HEK293 (cell line): ENCODE measurements around the gene PLK4.
"Not testable (repeated sequence)": the region's sequence is repeated elsewhere in the genome, so short reads cannot be mapped to it uniquely, and the experiment has no call there.

Source experiments
- CTCF ChIA-PET: fragments of 350-600 bp; formaldehyde crosslinking; extraction: SDS; loops from one replicate; lab custom pipeline; 2021; ENCODE audit warnings: antibody characterized with exemption; lab: Yijun Ruan, JAX
- POLR2A ChIA-PET: fragments of 300-600 bp; formaldehyde crosslinking; extraction: SDS; loops from one replicate; lab custom pipeline; 2020; ENCODE audit warnings: antibody characterized with exemption, inconsistent platforms; lab: Yijun Ruan, JAX
- H3K27ac ChIP-seq: fragments of 200-500 bp; sonication (Bioruptor generic); 2 replicates; pipeline ENCODE4 v1.5.1; 2014; ENCODE audit warnings: low read depth, low read length, control low read depth, inconsistent platforms; ENCODE audit errors: extremely low read depth
- H3K36me3 ChIP-seq, 2 experiments: fragments of 200-500 bp in 1 of 2; sonication (Bioruptor generic) in 1 of 2; 1 replicate in 1 of 2; 2 replicates in 1 of 2; pipeline ENCODE4 v1.5.1; 2014 to 2017; ENCODE audit warnings: inconsistent platforms in 2 of 2, low read length in 2 of 2; ENCODE audit not compliant: control insufficient read depth in 2 of 2, insufficient read depth in 1 of 2
- H3K4me1 ChIP-seq: fragments of 200-500 bp; sonication (Bioruptor generic); 2 replicates; pipeline ENCODE4 v1.5.1; 2014; ENCODE audit warnings: mild to moderate bottlenecking, low read length, inconsistent platforms; ENCODE audit not compliant: control insufficient read depth, insufficient read depth
- H3K4me3 ChIP-seq: 2 replicates; pipeline ENCODE4 v1.5.1; 2011; ENCODE audit warnings: low read depth, mild to moderate bottlenecking, control low read depth, low read length, moderate library complexity
- H3K9me3 ChIP-seq: fragments of 200-500 bp; sonication (Bioruptor generic); 2 replicates; pipeline ENCODE4 v1.5.1; 2014; ENCODE audit warnings: low read depth, low read length, inconsistent platforms; ENCODE audit not compliant: control insufficient read depth, insufficient read depth
- GLI4 ChIP-seq: fragments of 450-650 bp; formaldehyde crosslinking; IDR thresholded peaks from 2 replicates; pipeline ENCODE4 v1.5.1; 2016; ENCODE audit warnings: missing biosample characterization, missing genetic modification characterization
- KLF1 ChIP-seq: fragments of 450-650 bp; formaldehyde crosslinking; IDR thresholded peaks from 2 replicates; pipeline ENCODE4 v1.5.1; 2016; ENCODE audit warnings: missing biosample characterization, missing genetic modification characterization
- OSR2 ChIP-seq: fragments of 450-650 bp; formaldehyde crosslinking; IDR thresholded peaks from 2 replicates; pipeline ENCODE4 v1.5.1; 2016; ENCODE audit warnings: missing biosample characterization, missing genetic modification characterization
- PRDM1 ChIP-seq: fragments of 450-650 bp; formaldehyde crosslinking; IDR thresholded peaks from 2 replicates; pipeline ENCODE4; 2016; ENCODE audit warnings: missing biosample characterization, missing genetic modification characterization
- SP2 ChIP-seq: fragments of 450-650 bp; formaldehyde crosslinking; IDR thresholded peaks from 2 replicates; pipeline ENCODE4 v1.5.1; 2016; ENCODE audit warnings: missing biosample characterization, missing genetic modification characterization
- SP7 ChIP-seq: fragments of 450-650 bp; formaldehyde crosslinking; IDR thresholded peaks from 2 replicates; pipeline ENCODE4 v1.5.1; 2016; ENCODE audit warnings: missing biosample characterization, missing genetic modification characterization
- ZBTB8A ChIP-seq: fragments of 450-650 bp; formaldehyde crosslinking; IDR thresholded peaks from 2 replicates; pipeline ENCODE4 v1.5.1; 2016; ENCODE audit warnings: missing biosample characterization, missing genetic modification characterization
- ZFP41 ChIP-seq: fragments of 450-650 bp; formaldehyde crosslinking; IDR thresholded peaks from 2 replicates; pipeline ENCODE4 v1.5.1; 2016; ENCODE audit warnings: missing biosample characterization, missing genetic modification characterization, borderline replicate concordance
- ZNF121 ChIP-seq: fragments of 450-650 bp; formaldehyde crosslinking; IDR thresholded peaks from 2 replicates; pipeline ENCODE4 v1.5.1; 2016; ENCODE audit warnings: missing biosample characterization, missing genetic modification characterization
- ZNF140 ChIP-seq: fragments of 450-650 bp; formaldehyde crosslinking; IDR thresholded peaks from 2 replicates; pipeline ENCODE4 v1.5.1; 2016; ENCODE audit warnings: missing biosample characterization, missing genetic modification characterization
- ZNF146 ChIP-seq: fragments of 450-650 bp; formaldehyde crosslinking; IDR thresholded peaks from 2 replicates; pipeline ENCODE4 v1.5.1; 2016; ENCODE audit warnings: missing biosample characterization, missing genetic modification characterization
- ZNF248 ChIP-seq: fragments of 450-650 bp; formaldehyde crosslinking; IDR thresholded peaks from 2 replicates; pipeline ENCODE4 v1.5.1; 2017; ENCODE audit warnings: missing biosample characterization, missing genetic modification characterization
- ZNF292 ChIP-seq: fragments of 450-650 bp; formaldehyde crosslinking; IDR thresholded peaks from 2 replicates; pipeline ENCODE4 v1.5.1; 2016; ENCODE audit warnings: low read depth, missing biosample characterization, missing genetic modification characterization, borderline replicate concordance
- ZNF324 ChIP-seq: fragments of 450-650 bp; formaldehyde crosslinking; IDR thresholded peaks from 2 replicates; pipeline ENCODE4 v1.5.1; 2016; ENCODE audit warnings: missing biosample characterization, missing genetic modification characterization
- ZNF501 ChIP-seq: fragments of 450-650 bp; formaldehyde crosslinking; IDR thresholded peaks from 2 replicates; pipeline ENCODE4 v1.5.1; 2016; ENCODE audit warnings: missing biosample characterization, missing genetic modification characterization
- ZNF529 ChIP-seq: fragments of 450-650 bp; formaldehyde crosslinking; IDR thresholded peaks from 2 replicates; pipeline ENCODE4 v1.5.1; 2017; ENCODE audit warnings: missing genetic modification characterization, missing biosample characterization; ENCODE audit not compliant: insufficient replicate concordance
- ZNF549 ChIP-seq: fragments of 450-650 bp; IDR thresholded peaks from 2 replicates; pipeline ENCODE4 v1.5.1; 2018; ENCODE audit warnings: missing biosample characterization, missing genetic modification characterization, mild to moderate bottlenecking, inconsistent platforms, moderate library complexity
- ZNF555 ChIP-seq: fragments of 450-650 bp; formaldehyde crosslinking; conservative IDR thresholded peaks from 2 replicates; pipeline ENCODE4 v1.5.1; 2017; ENCODE audit warnings: missing biosample characterization, mild to moderate bottlenecking, missing genetic modification characterization, inconsistent platforms
- ZNF585B ChIP-seq: fragments of 450-650 bp; formaldehyde crosslinking; IDR thresholded peaks from 2 replicates; pipeline ENCODE4 v1.5.1; 2016; ENCODE audit warnings: missing biosample characterization, missing genetic modification characterization
- ZNF664 ChIP-seq: fragments of 450-650 bp; formaldehyde crosslinking; IDR thresholded peaks from 2 replicates; pipeline ENCODE4 v1.5.1; 2016; ENCODE audit warnings: missing biosample characterization, missing genetic modification characterization
- ZNF837 ChIP-seq: fragments of 450-650 bp; formaldehyde crosslinking; IDR thresholded peaks from 2 replicates; pipeline ENCODE4 v1.5.1; 2016; ENCODE audit warnings: missing biosample characterization, missing genetic modification characterization
- TF ChIP-seq, protein P1 (sequence below): fragments of 450-650 bp; formaldehyde crosslinking; IDR thresholded peaks from 2 replicates; pipeline ENCODE4 v1.5.1; 2016; ENCODE audit warnings: missing biosample characterization, missing genetic modification characterization
- TF ChIP-seq, protein P2 (sequence below): fragments of 450-650 bp; formaldehyde crosslinking; IDR thresholded peaks from 2 replicates; pipeline ENCODE4 v1.5.1; 2016; ENCODE audit warnings: missing biosample characterization, missing genetic modification characterization
- TF ChIP-seq, protein P3 (sequence below): fragments of 450-650 bp; formaldehyde crosslinking; IDR thresholded peaks from 2 replicates; pipeline ENCODE4 v1.5.1; 2017; ENCODE audit warnings: missing biosample characterization, missing genetic modification characterization

Gene PLK4

DNA sequence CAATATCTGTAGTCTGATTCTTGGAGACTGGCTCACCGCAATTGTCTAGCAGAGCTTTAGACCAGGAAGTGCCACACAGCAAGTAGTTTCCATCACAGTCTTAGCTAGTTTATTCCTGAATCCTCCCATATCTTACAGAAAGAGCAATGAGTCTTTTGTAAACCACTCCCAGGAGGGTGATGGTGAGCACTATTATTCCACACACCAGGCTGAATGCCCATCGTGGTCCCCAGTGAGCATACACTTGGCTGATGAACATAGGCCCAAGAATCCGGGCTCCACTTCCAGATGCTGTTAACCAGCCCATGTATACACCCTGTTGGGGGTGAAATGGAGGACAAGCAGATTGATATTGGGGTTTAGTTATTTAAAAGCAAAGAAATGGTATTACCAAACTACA lies 39.8 kb downstream of the PLK4 start:
- H3K4me1 ChIP-seq = no peaks in the 10 kb centered on the region
- CTCF ChIA-PET = no interaction called here
- no peak for TF ChIP-seq ZNF664 (tag by site-specific recombination)
- no peak overlapping the region for H3K27ac ChIP-seq
- peaks cover 3 to 34% of the 10 kb centered on the region in 2 experiments; a peak in 1 of 3 replicates for H3K36me3 ChIP-seq
- POLR2A ChIA-PET = no interaction called here
- H3K9me3 ChIP-seq = no peaks in the 10 kb centered on the region
- H3K4me3 ChIP-seq = no peak overlapping the region

DNA sequence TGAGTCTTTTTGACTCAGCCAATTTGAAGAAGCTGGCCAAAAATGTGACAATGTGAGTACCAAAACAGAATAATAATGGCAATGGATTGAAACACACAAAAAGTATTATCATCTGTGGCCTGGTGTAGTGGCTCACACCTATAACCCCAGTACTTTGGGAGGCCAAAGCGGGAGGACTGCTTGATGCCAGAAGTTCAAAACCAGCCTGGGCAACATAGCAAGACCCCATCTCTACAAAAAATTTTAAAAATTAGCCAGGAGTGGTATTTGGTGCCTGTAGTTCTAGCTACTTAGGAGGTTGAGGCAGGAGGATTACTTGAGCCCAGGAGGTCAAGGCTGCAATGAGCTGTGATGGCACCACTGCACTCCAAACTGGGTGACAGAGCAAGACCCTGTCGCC lies 41.5 kb downstream of the PLK4 start:
- H3K36me3 ChIP-seq = peaks cover 3 to 37% of the 10 kb centered on the region in 2 experiments; a peak in 1 of 3 replicates
- POLR2A ChIA-PET = no interaction called here
- H3K27ac ChIP-seq = no peak overlapping the region
- no peaks in the 10 kb centered on the region for H3K4me1 ChIP-seq
- TF ChIP-seq ZNF529 (tag by site-specific recombination) (no peak), ZNF585B (no peak), ZNF121 (0 out of 2 replicates have a peak, but pooled peaks have one; percentile 34), GLI4 (tag by site-specific recombination) (no peak), KLF1 (no peak)
- TF ChIP-seq, all 188 proteins: peak for 1
- CTCF ChIA-PET = no interaction called here
- Histone ChIP-seq H3K9me3 (no peaks in the 10 kb centered on the region), H3K4me3 (no peak overlapping the region)

DNA sequence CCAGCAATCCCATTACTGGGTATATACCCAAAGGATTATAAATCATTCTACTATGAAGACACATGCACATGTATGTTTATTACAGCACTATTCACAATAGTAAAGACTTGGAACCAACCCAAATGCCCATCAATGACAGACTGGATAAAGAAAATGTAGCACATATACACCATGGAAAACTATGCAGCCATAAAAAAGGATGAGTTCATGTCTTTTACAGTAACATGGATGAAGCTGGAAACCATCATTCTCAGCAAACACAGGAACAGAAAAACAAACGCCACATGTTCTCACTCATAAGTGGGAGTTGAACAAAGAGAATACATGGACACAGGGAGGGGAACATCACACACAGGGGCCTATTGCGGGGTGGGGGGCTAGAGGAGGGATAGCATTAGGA lies 45.0 kb downstream of the PLK4 start:
- POLR2A ChIA-PET, H3K4me3 ChIP-seq, H3K4me1 ChIP-seq, H3K9me3 ChIP-seq, H3K27ac ChIP-seq, CTCF ChIA-PET: not testable (repeated sequence)
- H3K36me3 ChIP-seq = peaks cover 0 to 38% of the 10 kb centered on the region in 2 experiments; a peak in 2 of 3 replicates
- TF ChIP-seq ZNF146 (tag by site-specific recombination) = peak; percentile 60; the same call in 1 of the 2 replicates
- TF ChIP-seq, all 188 proteins: peak for 1; not testable (repeated sequence) for 187

DNA sequence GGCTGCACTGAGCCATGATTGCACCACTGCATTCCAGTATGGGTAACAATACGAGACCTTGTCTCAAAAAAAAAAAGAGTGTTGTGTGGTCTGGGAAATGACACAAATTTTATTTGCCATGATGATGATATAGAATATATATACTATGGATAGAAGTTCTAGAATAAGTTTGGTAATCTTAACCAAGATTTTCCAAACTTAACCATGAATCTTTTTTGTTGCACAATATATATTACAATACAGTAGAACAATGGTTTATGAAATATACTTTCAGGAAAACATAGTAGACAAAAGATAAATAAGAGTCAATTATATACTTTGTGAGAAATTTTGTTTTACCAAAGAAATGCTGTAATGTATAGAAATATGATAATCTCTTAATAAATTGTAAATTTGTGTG lies 49.5 kb downstream of the PLK4 start:
- TF ChIP-seq SP7 (no peak), SP2 (tag by site-specific recombination) (no peak), ZNF501 (no peak), OSR2 (tag by site-specific recombination) (no peak), ZNF140 (tag by site-specific recombination) (no peak), ZNF248 (no peak), ZNF549 (no peak), KLF1 (no peak), ZNF837 (tag by site-specific recombination) (no peak), PRDM1 (no peak), ZNF555 (tag by site-specific recombination) (no peak), ZNF292 (no peak), ZFP41 (tag by site-specific recombination) (no peak), ZBTB8A (tag by site-specific recombination) (no peak), ZNF324 (tag by site-specific recombination) (no peak)
- TF ChIP-seq, protein P1, sequence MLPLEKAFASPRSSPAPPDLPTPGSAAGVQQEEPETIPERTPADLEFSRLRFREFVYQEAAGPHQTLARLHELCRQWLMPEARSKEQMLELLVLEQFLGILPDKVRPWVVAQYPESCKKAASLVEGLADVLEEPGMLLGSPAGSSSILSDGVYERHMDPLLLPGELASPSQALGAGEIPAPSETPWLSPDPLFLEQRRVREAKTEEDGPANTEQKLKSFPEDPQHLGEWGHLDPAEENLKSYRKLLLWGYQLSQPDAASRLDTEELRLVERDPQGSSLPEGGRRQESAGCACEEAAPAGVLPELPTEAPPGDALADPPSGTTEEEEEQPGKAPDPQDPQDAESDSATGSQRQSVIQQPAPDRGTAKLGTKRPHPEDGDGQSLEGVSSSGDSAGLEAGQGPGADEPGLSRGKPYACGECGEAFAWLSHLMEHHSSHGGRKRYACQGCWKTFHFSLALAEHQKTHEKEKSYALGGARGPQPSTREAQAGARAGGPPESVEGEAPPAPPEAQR = no peak
- TF ChIP-seq, protein P2, sequence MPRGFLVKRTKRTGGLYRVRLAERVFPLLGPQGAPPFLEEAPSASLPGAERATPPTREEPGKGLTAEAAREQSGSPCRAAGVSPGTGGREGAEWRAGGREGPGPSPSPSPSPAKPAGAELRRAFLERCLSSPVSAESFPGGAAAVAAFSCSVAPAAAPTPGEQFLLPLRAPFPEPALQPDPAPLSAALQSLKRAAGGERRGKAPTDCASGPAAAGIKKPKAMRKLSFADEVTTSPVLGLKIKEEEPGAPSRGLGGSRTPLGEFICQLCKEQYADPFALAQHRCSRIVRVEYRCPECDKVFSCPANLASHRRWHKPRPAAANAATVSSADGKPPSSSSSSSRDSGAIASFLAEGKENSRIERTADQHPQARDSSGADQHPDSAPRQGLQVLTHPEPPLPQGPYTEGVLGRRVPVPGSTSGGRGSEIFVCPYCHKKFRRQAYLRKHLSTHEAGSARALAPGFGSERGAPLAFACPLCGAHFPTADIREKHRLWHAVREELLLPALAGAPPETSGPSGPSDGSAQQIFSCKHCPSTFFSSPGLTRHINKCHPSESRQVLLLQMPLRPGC (tag by site-specific recombination) = no peak
- TF ChIP-seq, protein P3, sequence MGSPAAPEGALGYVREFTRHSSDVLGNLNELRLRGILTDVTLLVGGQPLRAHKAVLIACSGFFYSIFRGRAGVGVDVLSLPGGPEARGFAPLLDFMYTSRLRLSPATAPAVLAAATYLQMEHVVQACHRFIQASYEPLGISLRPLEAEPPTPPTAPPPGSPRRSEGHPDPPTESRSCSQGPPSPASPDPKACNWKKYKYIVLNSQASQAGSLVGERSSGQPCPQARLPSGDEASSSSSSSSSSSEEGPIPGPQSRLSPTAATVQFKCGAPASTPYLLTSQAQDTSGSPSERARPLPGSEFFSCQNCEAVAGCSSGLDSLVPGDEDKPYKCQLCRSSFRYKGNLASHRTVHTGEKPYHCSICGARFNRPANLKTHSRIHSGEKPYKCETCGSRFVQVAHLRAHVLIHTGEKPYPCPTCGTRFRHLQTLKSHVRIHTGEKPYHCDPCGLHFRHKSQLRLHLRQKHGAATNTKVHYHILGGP = no peak
- Histone ChIP-seq H3K4me3 (no peak overlapping the region), H3K36me3 (peaks cover 5 to 30% of the 10 kb centered on the region in 2 experiments; a peak in 2 of 3 replicates), H3K4me1 (no peaks in the 10 kb centered on the region), H3K27ac (no peak overlapping the region), H3K9me3 (no peaks in the 10 kb centered on the region)
- ChIA-PET CTCF (interaction anchor here (0.7 kb wide), 1 partner anchor 9 kb away, joined by 3 read pairs; no protein-coding TSS in a partner anchor), POLR2A (interaction anchor here (0.5 to 0.7 kb wide), 2 partner anchors 44 to 868 kb away, joined by 3 read pairs; no protein-coding TSS in a partner anchor)

DNA sequence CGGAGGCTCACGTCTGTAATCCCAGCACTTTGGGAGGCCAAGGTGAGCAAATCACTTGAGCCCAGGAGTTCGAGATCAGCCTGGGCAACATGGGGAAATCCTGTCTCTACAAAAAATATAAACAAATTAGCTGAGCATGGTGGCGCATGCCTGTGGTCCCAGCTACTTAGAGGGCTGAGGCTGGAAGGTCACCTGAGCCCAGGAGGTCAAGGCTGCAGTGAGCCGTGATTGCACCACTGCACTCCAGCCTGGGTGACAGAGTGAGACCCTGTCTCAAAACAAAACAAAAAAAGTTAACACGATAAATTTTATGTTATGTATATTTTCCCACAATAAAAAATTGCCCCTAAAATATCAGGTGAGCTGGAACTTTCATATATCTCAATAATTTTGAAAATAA lies 51.1 kb downstream of the PLK4 start:
- CTCF ChIA-PET = interaction anchor here (0.6 kb wide), 1 partner anchor 55 kb away, joined by 6 read pairs; no protein-coding TSS in a partner anchor
- H3K9me3 ChIP-seq, H3K4me3 ChIP-seq, H3K27ac ChIP-seq, POLR2A ChIA-PET, H3K4me1 ChIP-seq: not testable (repeated sequence)
- H3K36me3 ChIP-seq = peaks cover 5 to 24% of the 10 kb centered on the region in 2 experiments; a peak in 2 of 3 replicates
